GM19463 (cell line): ENCODE measurements around the gene BAG5.

Experiments
- ATAC-seq: cut with Tn5 transposase; IDR thresholded peaks from one replicate; pipeline ENCODE4 v1.9.1; 2021; ENCODE audit warnings: mild to moderate bottlenecking, moderate library complexity; ENCODE audit not compliant: unreplicated experiment

Gene BAG5

GRCh38 chr14:103568952-103569351 is 6.5 kb upstream of the BAG5 start:
- ATAC-seq, result no peak

GRCh38 chr14:103563844-103564505 is 1.5 kb upstream of the BAG5 start:
- no peak for ATAC-seq

GRCh38 chr14:103563226-103563620 is 766 bp upstream of the BAG5 start:
- ATAC-seq, result no peak

GRCh38 chr14:103562179-103562428 is 353 bp downstream of the BAG5 start:
- ATAC-seq, result no peak

GRCh38 chr14:103561381-103562178 is 877 bp downstream of the BAG5 start:
- peak; percentile 24 for ATAC-seq

- no peak for ATAC-seq
These were observed 1.8 kb downstream of the BAG5 start for GRCh38 chr14:103560691-103561090.

GRCh38 chr14:103559766-103560165 is 2.7 kb downstream of the BAG5 start:
- ATAC-seq, result no peak

- no peak for ATAC-seq
These were observed 4.2 kb downstream of the BAG5 start for GRCh38 chr14:103558071-103558882.

GRCh38 chr14:103556946-103557758 is 5.3 kb downstream of the BAG5 start:
- no peak for ATAC-seq

- ATAC-seq, result no peak
These were observed 6.7 kb downstream of the BAG5 start for GRCh38 chr14:103555559-103556337.

- no peak for ATAC-seq
These were observed 9.6 kb downstream of the BAG5 start for GRCh38 chr14:103552846-103553210.

- ATAC-seq, result no peak
These were observed 10.2 kb downstream of the BAG5 start for GRCh38 chr14:103552011-103552845.

- ATAC-seq, result no peak
These were observed 11.1 kb downstream of the BAG5 start for GRCh38 chr14:103551338-103551762.

GRCh38 chr14:103550451-103551337 is 11.8 kb downstream of the BAG5 start:
- ATAC-seq, result no peak

GRCh38 chr14:103549361-103550311 is 12.8 kb downstream of the BAG5 start:
- ATAC-seq, result no peak

GRCh38 chr14:103548463-103549351 is 13.8 kb downstream of the BAG5 start:
- no peak for ATAC-seq
